ENCODE results near the gene ADH1B. TPM values are rescaled to one million over a fixed set of nuclear protein-coding genes. Genes with fewer than 3 reads are reported as not detected.
"Not testable (repeated sequence)": the region's sequence is repeated elsewhere in the genome, so short reads cannot be mapped to it uniquely, and the experiment has no call there.

Gene ADH1B
- polyA plus RNA-seq, 1 donor (not counting 4 experiments of a cell fraction or from before 2014, with no cell fraction given), result not detected

GRCh38 chr4:99324361-99324760 is 3.2 kb upstream of the ADH1B start:
- H2AFZ ChIP-seq (ENCODE audit: control insufficient read depth, low read length), result no peak overlapping the region
- no peaks in the 10 kb centered on the region for H3K4me1 ChIP-seq (ENCODE audit: control insufficient read depth, extremely low read depth, insufficient read depth, low read length)
- TF ChIP-seq CTCF (optimal IDR thresholded peaks at IDR 0.05 in 1 of 3, IDR thresholded peaks at IDR 0.05 in 1 of 3, conservative IDR thresholded peaks at IDR 0.05 in 1 of 3; ENCODE audit: extremely low read depth in 1 of 3, insufficient read depth in 2 of 3, low read length in 3 of 3), result no peak
- TF ChIP-seq EZH2 (IDR thresholded peaks at IDR 0.05; ENCODE audit: low read length), result no peak
- dilution Hi-C loops (cut with MboI; ENCODE audit: extremely low pct_ligation_motif_present, low sequenced_read_pairs), result no loop called here
- no peak overlapping the region for H3K4me3 ChIP-seq (ENCODE audit: control insufficient read depth in 2 of 3, extremely low read depth in 1 of 3, insufficient read depth in 2 of 3, low read depth in 1 of 3, low read length in 3 of 3)
- no peak for DNase-seq (ENCODE audit: low read depth, low spot score)
- no peak overlapping the region for H3K9ac ChIP-seq (ENCODE audit: control insufficient read depth, extremely low read depth, insufficient read depth, low read length)
- H3K36me3 ChIP-seq (ENCODE audit: control insufficient read depth in 2 of 2, extremely low read depth in 1 of 2, insufficient read depth in 2 of 2, low read length in 2 of 2), result no peaks in the 10 kb centered on the region
- H3K9me3 ChIP-seq (ENCODE audit: control insufficient read depth, low read depth, low read length), result no peaks in the 10 kb centered on the region
- H3K4me2 ChIP-seq (ENCODE audit: control insufficient read depth, extremely low read depth, insufficient read depth, low read depth, low read length), result no peak overlapping the region
- no peak for FAIRE-seq
- no peaks in the 10 kb centered on the region for H3K9me1 ChIP-seq (ENCODE audit: control insufficient read depth, extremely low read depth, insufficient read depth, low read length)
- H3K27me3 ChIP-seq (ENCODE audit: control insufficient read depth, extremely low read depth, insufficient read depth, low read length), result no peaks in the 10 kb centered on the region
- H3K79me2 ChIP-seq (ENCODE audit: control insufficient read depth, insufficient read depth, low read length), result no peaks in the 10 kb centered on the region
- no peak overlapping the region for H3K27ac ChIP-seq (ENCODE audit: control insufficient read depth, insufficient read depth, low read length)
- H4K20me1 ChIP-seq (ENCODE audit: control insufficient read depth, extremely low read depth, insufficient read depth, low read length), result no peaks in the 10 kb centered on the region

GRCh38 chr4:99323756-99324155 is 2.6 kb upstream of the ADH1B start:
- no peak for FAIRE-seq
- Histone ChIP-seq H3K4me3 (ENCODE audit: control insufficient read depth in 2 of 3, extremely low read depth in 1 of 3, insufficient read depth in 2 of 3, low read depth in 1 of 3, low read length in 3 of 3) (no peak overlapping the region), H3K79me2 (ENCODE audit: control insufficient read depth, insufficient read depth, low read length) (no peaks in the 10 kb centered on the region), H3K4me1 (ENCODE audit: control insufficient read depth, extremely low read depth, insufficient read depth, low read length) (no peaks in the 10 kb centered on the region), H3K4me2 (ENCODE audit: control insufficient read depth, extremely low read depth, insufficient read depth, low read depth, low read length) (no peak overlapping the region), H4K20me1 (ENCODE audit: control insufficient read depth, extremely low read depth, insufficient read depth, low read length) (no peaks in the 10 kb centered on the region), H2AFZ (ENCODE audit: control insufficient read depth, low read length) (no peak overlapping the region), H3K9ac (ENCODE audit: control insufficient read depth, extremely low read depth, insufficient read depth, low read length) (no peak overlapping the region), H3K36me3 (ENCODE audit: control insufficient read depth in 2 of 2, extremely low read depth in 1 of 2, insufficient read depth in 2 of 2, low read length in 2 of 2) (no peaks in the 10 kb centered on the region), H3K27ac (ENCODE audit: control insufficient read depth, insufficient read depth, low read length) (no peak overlapping the region), H3K9me3 (ENCODE audit: control insufficient read depth, low read depth, low read length) (no peaks in the 10 kb centered on the region), H3K27me3 (ENCODE audit: control insufficient read depth, extremely low read depth, insufficient read depth, low read length) (no peaks in the 10 kb centered on the region), H3K9me1 (ENCODE audit: control insufficient read depth, extremely low read depth, insufficient read depth, low read length) (no peaks in the 10 kb centered on the region)
- dilution Hi-C loops (cut with MboI; ENCODE audit: extremely low pct_ligation_motif_present, low sequenced_read_pairs), result no loop called here
- no peak for TF ChIP-seq CTCF (optimal IDR thresholded peaks at IDR 0.05 in 1 of 3, IDR thresholded peaks at IDR 0.05 in 1 of 3, conservative IDR thresholded peaks at IDR 0.05 in 1 of 3; ENCODE audit: extremely low read depth in 1 of 3, insufficient read depth in 2 of 3, low read length in 3 of 3)
- TF ChIP-seq EZH2 (IDR thresholded peaks at IDR 0.05; ENCODE audit: low read length), result no peak
- no peak for DNase-seq (ENCODE audit: low read depth, low spot score)

- dilution Hi-C loops (cut with MboI; ENCODE audit: extremely low pct_ligation_motif_present, low sequenced_read_pairs); H3K4me2 ChIP-seq (ENCODE audit: control insufficient read depth, extremely low read depth, insufficient read depth, low read depth, low read length); FAIRE-seq; H3K4me3 ChIP-seq (ENCODE audit: control insufficient read depth in 2 of 3, extremely low read depth in 1 of 3, insufficient read depth in 2 of 3, low read depth in 1 of 3, low read length in 3 of 3); H2AFZ ChIP-seq (ENCODE audit: control insufficient read depth, low read length); H3K36me3 ChIP-seq (ENCODE audit: control insufficient read depth in 2 of 2, extremely low read depth in 1 of 2, insufficient read depth in 2 of 2, low read length in 2 of 2); H3K27me3 ChIP-seq (ENCODE audit: control insufficient read depth, extremely low read depth, insufficient read depth, low read length); H3K9me3 ChIP-seq (ENCODE audit: control insufficient read depth, low read depth, low read length); H3K9me1 ChIP-seq (ENCODE audit: control insufficient read depth, extremely low read depth, insufficient read depth, low read length); H3K27ac ChIP-seq (ENCODE audit: control insufficient read depth, insufficient read depth, low read length); H3K79me2 ChIP-seq (ENCODE audit: control insufficient read depth, insufficient read depth, low read length); H3K9ac ChIP-seq (ENCODE audit: control insufficient read depth, extremely low read depth, insufficient read depth, low read length); H3K4me1 ChIP-seq (ENCODE audit: control insufficient read depth, extremely low read depth, insufficient read depth, low read length); H4K20me1 ChIP-seq (ENCODE audit: control insufficient read depth, extremely low read depth, insufficient read depth, low read length); DNase-seq (ENCODE audit: low read depth, low spot score): not testable (repeated sequence)
Observed at GRCh38 chr4:99317811-99318210, 3.4 kb downstream of the ADH1B start.

Data from keratinocyte (primary cell).